GM12872 (cell line): ENCODE measurements around the gene DDX10.

Experiments used
- TF ChIP-seq, protein P1 (sequence below): IDR thresholded peaks from 3 replicates; pipeline ENCODE4 v1.5.1; 2011; ENCODE audit warnings: low read depth, mild to moderate bottlenecking, low read length, moderate library complexity; ENCODE audit not compliant: insufficient read depth

The DDX10 gene

DNA sequence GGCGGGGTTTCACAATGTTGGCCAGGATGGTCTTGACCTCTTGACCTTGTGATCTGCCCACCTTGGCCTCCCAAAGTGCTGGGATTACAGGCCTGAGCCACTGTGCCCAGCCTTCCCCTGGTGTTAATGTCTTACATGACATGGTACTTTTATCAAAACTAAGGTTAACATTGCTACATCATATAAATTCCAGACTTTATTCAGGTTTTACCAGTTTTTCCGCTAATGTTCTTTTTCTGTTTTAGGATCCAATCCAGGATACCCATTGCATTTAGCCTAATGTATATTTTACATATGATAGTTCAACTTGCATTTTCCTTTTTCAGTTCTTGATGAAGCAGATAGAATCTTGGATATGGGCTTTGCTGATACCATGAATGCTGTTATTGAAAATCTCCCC lies 14.2 kb downstream of the DDX10 start:
- TF ChIP-seq, protein P1, sequence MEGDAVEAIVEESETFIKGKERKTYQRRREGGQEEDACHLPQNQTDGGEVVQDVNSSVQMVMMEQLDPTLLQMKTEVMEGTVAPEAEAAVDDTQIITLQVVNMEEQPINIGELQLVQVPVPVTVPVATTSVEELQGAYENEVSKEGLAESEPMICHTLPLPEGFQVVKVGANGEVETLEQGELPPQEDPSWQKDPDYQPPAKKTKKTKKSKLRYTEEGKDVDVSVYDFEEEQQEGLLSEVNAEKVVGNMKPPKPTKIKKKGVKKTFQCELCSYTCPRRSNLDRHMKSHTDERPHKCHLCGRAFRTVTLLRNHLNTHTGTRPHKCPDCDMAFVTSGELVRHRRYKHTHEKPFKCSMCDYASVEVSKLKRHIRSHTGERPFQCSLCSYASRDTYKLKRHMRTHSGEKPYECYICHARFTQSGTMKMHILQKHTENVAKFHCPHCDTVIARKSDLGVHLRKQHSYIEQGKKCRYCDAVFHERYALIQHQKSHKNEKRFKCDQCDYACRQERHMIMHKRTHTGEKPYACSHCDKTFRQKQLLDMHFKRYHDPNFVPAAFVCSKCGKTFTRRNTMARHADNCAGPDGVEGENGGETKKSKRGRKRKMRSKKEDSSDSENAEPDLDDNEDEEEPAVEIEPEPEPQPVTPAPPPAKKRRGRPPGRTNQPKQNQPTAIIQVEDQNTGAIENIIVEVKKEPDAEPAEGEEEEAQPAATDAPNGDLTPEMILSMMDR: no peak

DNA sequence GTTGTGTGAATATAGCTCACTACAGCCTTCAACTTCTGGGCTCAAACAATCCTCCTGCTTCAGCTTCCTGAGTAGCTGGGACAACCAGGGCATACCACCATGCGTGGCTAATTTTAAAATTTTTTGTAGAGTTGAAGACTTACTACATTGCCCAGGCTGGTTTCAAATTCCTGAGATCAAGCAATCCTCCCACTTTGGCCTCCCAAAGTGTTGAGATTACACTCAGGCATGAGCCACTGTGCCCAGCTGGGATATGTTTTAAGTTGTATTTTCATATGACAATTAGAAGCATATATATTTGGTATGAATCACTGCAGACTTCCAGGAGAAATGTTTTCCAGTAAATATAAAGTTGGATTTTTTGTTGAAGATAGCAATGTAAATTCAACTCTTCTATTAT lies 15.4 kb downstream of the DDX10 start:
- TF ChIP-seq, protein P1: no peak

DNA sequence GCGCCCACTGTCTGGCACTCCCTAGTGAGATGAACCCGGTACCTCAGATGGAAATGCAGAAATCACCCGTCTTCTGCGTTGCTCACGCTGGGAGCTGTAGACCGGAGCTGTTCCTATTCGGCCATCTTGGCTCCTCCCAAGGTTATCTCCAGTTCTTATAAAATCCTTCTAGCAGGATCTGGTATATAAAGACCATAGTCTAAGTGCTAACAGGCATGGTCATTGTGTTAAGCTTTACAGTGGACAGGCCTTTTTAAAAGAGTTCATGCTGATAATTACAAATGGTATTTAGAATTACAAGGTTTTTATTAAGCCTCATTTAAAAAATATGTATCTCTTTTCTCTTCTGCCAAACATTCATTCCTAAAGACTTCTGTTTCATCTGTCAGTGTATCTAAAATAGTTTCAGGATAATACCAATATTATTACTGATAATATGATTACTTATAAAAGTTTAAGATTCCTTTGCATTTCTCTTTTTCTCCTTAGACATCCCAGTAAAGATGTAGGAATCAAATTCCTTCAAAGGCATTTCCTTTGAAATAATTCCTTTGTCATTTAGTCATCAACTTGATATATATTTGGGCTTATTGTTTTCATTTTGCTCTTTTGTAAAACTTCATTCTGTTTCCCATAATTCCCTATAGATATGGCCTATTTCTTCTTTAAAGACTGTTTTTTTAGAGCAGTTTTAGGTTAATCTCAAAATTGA lies 20.7 kb downstream of the DDX10 start:
- TF ChIP-seq, protein P1: no peak

DNA sequence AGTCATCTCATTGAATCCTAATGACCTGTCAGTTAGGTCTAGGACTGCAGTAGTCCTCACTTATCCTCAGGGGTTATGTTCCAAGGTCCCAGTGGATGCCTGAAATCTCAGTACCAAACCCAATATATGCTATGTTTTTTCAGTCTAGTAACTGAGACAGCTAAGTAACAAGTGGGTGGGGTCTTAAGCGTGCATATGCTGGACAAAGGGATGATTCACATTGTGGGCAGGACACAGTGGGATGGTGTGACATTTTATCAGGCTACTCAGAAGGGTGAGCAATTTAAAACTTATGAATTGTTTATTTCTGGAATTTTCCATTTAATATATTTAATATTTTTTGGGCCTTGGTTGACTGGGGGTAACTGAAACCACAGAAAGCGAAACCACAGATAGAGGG lies 29.0 kb downstream of the DDX10 start:
- TF ChIP-seq, protein P1: no peak

DNA sequence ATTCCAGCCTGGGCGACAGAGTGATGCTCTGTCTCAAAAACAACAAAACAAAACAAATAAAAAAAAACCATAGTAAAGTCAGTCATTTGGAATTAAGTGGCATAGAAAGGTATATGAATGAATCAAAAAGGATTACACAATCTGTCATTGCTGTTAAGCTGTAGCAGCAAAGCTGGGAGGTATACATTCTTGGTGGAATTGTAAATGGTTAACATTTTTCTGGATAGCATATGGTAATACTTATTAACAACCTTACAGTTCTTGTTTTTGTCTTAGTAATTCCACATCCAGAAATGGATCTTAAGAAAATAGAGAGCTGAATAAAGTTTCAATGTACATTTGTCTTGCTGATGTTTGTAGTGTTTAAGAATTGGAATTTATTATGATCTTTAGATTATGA lies 30.0 kb downstream of the DDX10 start:
- TF ChIP-seq, protein P1: no peak

DNA sequence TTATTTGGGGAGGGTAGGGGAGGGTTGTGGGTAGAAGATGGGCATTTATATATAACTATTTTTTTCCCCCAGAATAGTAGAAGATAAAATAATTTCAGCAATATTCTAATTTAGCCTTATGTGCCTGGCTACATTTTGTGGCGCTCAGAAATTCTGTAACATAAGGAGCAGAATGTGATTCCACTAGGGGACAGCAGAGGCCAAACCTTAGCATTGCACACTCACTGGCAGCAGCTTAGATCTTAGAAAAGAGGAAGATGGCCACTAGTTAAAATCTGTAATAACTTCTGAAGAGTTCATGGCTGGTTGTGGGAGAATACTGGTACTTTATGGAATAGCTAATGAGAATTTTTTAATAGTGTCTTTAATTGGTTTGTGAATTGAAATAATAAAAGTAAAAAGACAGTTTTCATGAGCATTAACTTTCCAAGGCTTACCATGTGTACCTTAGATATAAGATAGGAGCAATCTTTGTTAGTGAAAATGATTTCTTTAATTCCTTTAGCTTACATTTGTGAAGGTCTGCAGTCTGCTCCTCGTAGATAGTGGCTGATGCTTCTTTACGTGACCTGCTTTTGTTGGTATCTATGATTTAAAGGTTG lies 33.1 kb downstream of the DDX10 start:
- TF ChIP-seq, protein P1: peak; percentile 87

DNA sequence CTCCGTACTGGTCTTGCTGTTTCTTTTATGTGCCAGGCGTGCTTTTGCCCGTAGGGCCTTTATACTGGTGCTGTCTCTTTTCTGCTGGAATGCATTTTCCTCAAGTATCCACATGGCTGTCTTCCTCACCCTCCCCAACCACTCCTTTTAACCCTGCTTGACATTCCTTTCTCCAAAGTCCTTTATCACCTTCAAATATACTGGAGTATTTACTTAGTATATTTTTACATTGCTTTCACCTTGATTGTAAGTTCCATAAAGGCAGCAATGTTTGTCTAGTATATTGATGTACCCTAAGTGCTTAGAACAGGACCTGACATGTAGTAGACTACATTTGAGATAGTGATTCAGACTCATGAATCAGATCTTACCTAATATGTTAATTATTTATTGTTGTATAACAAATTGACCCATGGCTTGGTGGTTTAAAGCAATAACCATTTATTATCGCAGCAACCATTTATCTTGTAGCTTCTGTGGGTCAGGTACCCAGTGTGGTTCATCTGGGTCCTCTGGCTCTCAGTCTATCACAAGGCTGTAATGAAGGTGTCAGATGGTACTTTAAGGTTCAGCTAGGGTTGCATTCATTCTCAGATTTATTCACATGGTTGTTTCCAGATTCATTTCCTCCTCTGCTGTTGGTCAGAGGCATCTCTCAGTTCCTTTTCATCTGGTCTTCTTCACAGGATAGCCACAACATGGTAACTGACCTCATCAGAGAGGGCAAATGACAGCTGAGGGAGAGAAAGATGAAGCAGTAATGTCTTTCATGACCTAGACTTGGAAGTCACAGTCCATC lies 34.2 kb downstream of the DDX10 start:
- TF ChIP-seq, protein P1: no peak
